Thoracic aorta (tissue), 2 donors: Measurements from ENCODE around the gene ARHGEF28. TPM values are rescaled to one million over a fixed set of nuclear protein-coding genes. Genes with fewer than 3 reads are reported as not detected.

Experiments used
- ATAC-seq: fragments of 150-250 bp; one replicate; pipeline ENCODE4 v1.8.0; 2017; ENCODE audit warnings: low read depth; ENCODE audit not compliant: insufficient number of reproducible peaks, low FRiP score
- DNase-seq: peaks from one replicate; pipeline ENCODE4 v3.0.0-alpha.2; 2020; ENCODE audit warnings: low spot score
- H3K27ac ChIP-seq, 2 donors: fragments of 200-600 bp; sonication (generic); 1 replicate in 1 of 2; 2 replicates in 1 of 2; pipeline ENCODE4 v1.5.1; 2016; ENCODE audit warnings: mild to moderate bottlenecking in 2 of 2, moderate library complexity in 2 of 2
- H3K27me3 ChIP-seq: fragments of 200-600 bp; sonication (generic); replicated peaks from 2 replicates; pipeline ENCODE4 v1.6.0; 2016; ENCODE audit warnings: mild to moderate bottlenecking; ENCODE audit not compliant: insufficient read depth
- H3K36me3 ChIP-seq: fragments of 200-600 bp; sonication (generic); one replicate; pipeline ENCODE4 v1.5.1; 2016
- H3K4me1 ChIP-seq, 2 donors: fragments of 200-600 bp; sonication (generic); 1 replicate in 1 of 2; 2 replicates in 1 of 2; pipeline versions ENCODE4 v1.5.1 to v1.6.0; 2016; ENCODE audit warnings: low read depth in 2 of 2, mild to moderate bottlenecking in 1 of 2; ENCODE audit not compliant: control insufficient read depth in 1 of 2
- H3K4me3 ChIP-seq: fragments of 200-600 bp; sonication (generic); 2 replicates; pipeline ENCODE4 v1.5.1; 2016; ENCODE audit warnings: mild to moderate bottlenecking
- H3K9me3 ChIP-seq: fragments of 200-600 bp; sonication (generic); 2 replicates; pipeline ENCODE4 v1.5.1; 2016
- total RNA-seq, 2 donors: library from RNA; depleted of rRNA; stranded (reverse); fragments of >200 nt; gene quantifications; one replicate each; pipeline versions ENCODE4 v1.1.0 to v1.2.3, GENCODE V29; 2016
- TF ChIP-seq, protein P1 (sequence below): fragments of 200-600 bp; sonication (generic); IDR thresholded peaks from one replicate; pipeline ENCODE4 v1.5.1; 2019; ENCODE audit warnings: antibody characterized with exemption

The ARHGEF28 gene
- total RNA-seq, 2 donors from 2014 or later, result 35.5 to 40.8 TPM

- no peaks in the 10 kb centered on the region for H3K36me3 ChIP-seq
- ATAC-seq (no peak), DNase-seq (no peak)
- H3K27me3 ChIP-seq, result no peaks in the 10 kb centered on the region
- H3K4me3 ChIP-seq, result no peak overlapping the region
- no peaks in the 10 kb centered on the region for H3K9me3 ChIP-seq
- no peak overlapping the region for H3K27ac ChIP-seq
- TF ChIP-seq, protein P1, sequence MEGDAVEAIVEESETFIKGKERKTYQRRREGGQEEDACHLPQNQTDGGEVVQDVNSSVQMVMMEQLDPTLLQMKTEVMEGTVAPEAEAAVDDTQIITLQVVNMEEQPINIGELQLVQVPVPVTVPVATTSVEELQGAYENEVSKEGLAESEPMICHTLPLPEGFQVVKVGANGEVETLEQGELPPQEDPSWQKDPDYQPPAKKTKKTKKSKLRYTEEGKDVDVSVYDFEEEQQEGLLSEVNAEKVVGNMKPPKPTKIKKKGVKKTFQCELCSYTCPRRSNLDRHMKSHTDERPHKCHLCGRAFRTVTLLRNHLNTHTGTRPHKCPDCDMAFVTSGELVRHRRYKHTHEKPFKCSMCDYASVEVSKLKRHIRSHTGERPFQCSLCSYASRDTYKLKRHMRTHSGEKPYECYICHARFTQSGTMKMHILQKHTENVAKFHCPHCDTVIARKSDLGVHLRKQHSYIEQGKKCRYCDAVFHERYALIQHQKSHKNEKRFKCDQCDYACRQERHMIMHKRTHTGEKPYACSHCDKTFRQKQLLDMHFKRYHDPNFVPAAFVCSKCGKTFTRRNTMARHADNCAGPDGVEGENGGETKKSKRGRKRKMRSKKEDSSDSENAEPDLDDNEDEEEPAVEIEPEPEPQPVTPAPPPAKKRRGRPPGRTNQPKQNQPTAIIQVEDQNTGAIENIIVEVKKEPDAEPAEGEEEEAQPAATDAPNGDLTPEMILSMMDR, result no peak
- H3K4me1 ChIP-seq, result peaks cover 20% of the 10 kb centered on the region in 2 donors
These were observed 56.2 kb downstream of the ARHGEF28 start for GRCh38 chr5:73682176-73682575.

GRCh38 chr5:73684691-73685090, 58.7 kb downstream of the ARHGEF28 start:
- no peak for ATAC-seq
- TF ChIP-seq, protein P1, result no peak

DNA sequence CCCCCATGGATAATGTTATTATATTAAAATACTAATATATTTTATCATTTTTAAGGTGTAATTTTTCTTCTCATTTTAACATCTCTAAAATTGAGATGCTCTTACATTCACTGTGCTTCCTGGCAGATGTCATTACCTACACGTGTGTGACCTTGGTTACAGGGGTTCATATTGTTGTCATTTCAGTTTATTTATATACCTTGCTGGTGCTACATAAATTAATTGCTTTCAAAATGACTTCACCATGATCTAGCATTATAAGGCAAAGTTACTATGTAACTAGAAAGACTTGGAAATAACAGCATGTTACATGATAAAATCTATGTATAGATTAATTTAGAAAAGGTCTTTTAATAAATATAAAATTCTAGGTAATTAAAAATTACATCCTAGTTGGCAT, 60.9 kb downstream of the ARHGEF28 start:
- Histone ChIP-seq H3K9me3 (no peaks in the 10 kb centered on the region), H3K4me1 (peaks cover 6 to 10% of the 10 kb centered on the region in 2 donors), H3K4me3 (no peak overlapping the region), H3K36me3 (no peaks in the 10 kb centered on the region), H3K27ac (no peak overlapping the region), H3K27me3 (no peaks in the 10 kb centered on the region)
- TF ChIP-seq, protein P1, result no peak
- DNase-seq (no peak), ATAC-seq (no peak)

More at GRCh38 chr5:73684691-73685090, 58.7 kb downstream of the ARHGEF28 start:
- no peak for DNase-seq
- H3K27me3 ChIP-seq, result no peaks in the 10 kb centered on the region
- H3K36me3 ChIP-seq, result no peaks in the 10 kb centered on the region
- H3K9me3 ChIP-seq, result no peaks in the 10 kb centered on the region
- peaks cover 6 to 11% of the 10 kb centered on the region in 2 donors for H3K4me1 ChIP-seq
- no peak overlapping the region for H3K27ac ChIP-seq
- no peak overlapping the region for H3K4me3 ChIP-seq

DNA sequence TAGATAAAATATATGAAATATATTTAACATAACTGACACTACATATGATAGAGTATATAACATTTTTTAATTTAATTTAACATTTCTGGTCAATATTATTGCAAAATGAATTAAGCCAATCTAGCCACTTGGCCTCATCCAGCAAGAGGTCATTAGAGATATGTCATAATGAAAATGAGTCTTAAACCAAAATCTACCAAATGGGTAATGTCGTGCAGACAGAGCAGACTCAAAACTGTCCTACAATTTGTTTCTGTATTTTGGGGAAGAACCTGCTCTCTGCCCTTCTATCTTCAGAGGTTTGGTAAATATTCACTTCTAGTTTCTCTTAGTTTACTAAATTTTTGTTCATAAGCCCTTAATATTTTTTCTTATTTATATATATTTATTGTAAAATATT, 61.4 kb downstream of the ARHGEF28 start:
- Histone ChIP-seq H3K9me3 (no peaks in the 10 kb centered on the region), H3K27ac (no peak overlapping the region), H3K27me3 (no peaks in the 10 kb centered on the region), H3K4me1 (peaks cover 6 to 9% of the 10 kb centered on the region in 2 donors), H3K4me3 (no peak overlapping the region), H3K36me3 (no peaks in the 10 kb centered on the region)
- TF ChIP-seq, protein P1, result no peak
- DNase-seq, result no peak
- ATAC-seq, result no peak

DNA sequence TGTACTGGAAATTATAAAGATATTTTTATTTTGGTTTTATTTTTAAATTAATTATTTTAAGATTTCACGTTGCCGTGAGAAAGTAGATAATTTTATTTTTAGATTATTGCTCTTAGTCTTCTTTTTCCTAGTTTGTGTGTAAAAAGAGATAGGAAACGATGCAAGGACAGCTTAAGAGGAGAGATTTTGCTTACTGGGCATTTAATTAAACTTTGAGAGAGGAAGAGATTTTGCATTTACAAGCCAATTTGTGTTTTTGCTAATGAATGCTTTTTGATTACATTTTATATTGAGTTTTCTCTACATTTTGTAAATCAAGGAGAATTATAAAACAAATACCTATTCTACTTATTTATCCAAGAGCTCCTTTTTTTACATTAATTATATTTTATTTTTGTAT, 64.0 kb downstream of the ARHGEF28 start:
- Histone ChIP-seq H3K4me3 (no peak overlapping the region), H3K27ac (no peak overlapping the region), H3K9me3 (no peaks in the 10 kb centered on the region), H3K27me3 (no peaks in the 10 kb centered on the region), H3K36me3 (no peaks in the 10 kb centered on the region), H3K4me1 (peaks cover 17 to 29% of the 10 kb centered on the region in 2 donors)
- ATAC-seq (no peak), DNase-seq (no peak)
- TF ChIP-seq, protein P1, result no peak
